BLaER1 treated with 17β-estradiol and CSF1 and Interleukin-3, amounts not matched to agents 10 nM and 100 nM (cell line): ENCODE results near the gene LOXL4.

ENCODE experiments used
- H3K27ac ChIP-seq, 11 experiments: shearing (Covaris generic); formaldehyde crosslinking; 2 replicates each; pipeline ENCODE4 v1.8.1; 2022
- H3K27me3 ChIP-seq, 11 experiments: shearing (Covaris generic); formaldehyde crosslinking; 2 replicates each; pipeline ENCODE4 v1.8.1; 2022
- H3K36me3 ChIP-seq, 11 experiments: shearing (Covaris generic); formaldehyde crosslinking; 2 replicates each; pipeline ENCODE4 v1.8.1; 2022
- H3K4me1 ChIP-seq, 10 experiments: shearing (Covaris generic); formaldehyde crosslinking; 2 replicates each; pipeline ENCODE4 v1.8.1; 2022
- H3K4me2 ChIP-seq, 11 experiments: shearing (Covaris generic); formaldehyde crosslinking; 2 replicates each; pipeline ENCODE4 v1.8.1; 2022
- H3K4me3 ChIP-seq, 10 experiments: shearing (Covaris generic); formaldehyde crosslinking; 2 replicates each; pipeline ENCODE4 v1.8.1; 2022
- H3K9ac ChIP-seq, 11 experiments: shearing (Covaris generic); formaldehyde crosslinking; 2 replicates each; pipeline ENCODE4 v1.8.1; 2022
- H3K9me3 ChIP-seq, 11 experiments: shearing (Covaris generic); formaldehyde crosslinking; replicated peaks in 1 of 11; 2 replicates each; pipeline ENCODE4 v1.8.1; 2022
- H4K20me1 ChIP-seq, 11 experiments: shearing (Covaris generic); formaldehyde crosslinking; 2 replicates each; pipeline ENCODE4 v1.8.1; 2022
- Cebpa-rat ChIP-seq, 11 experiments: shearing (Covaris generic); IDR thresholded peaks; 2 replicates each; pipeline ENCODE4 v1.8.1; 2022

The LOXL4 gene

DNA sequence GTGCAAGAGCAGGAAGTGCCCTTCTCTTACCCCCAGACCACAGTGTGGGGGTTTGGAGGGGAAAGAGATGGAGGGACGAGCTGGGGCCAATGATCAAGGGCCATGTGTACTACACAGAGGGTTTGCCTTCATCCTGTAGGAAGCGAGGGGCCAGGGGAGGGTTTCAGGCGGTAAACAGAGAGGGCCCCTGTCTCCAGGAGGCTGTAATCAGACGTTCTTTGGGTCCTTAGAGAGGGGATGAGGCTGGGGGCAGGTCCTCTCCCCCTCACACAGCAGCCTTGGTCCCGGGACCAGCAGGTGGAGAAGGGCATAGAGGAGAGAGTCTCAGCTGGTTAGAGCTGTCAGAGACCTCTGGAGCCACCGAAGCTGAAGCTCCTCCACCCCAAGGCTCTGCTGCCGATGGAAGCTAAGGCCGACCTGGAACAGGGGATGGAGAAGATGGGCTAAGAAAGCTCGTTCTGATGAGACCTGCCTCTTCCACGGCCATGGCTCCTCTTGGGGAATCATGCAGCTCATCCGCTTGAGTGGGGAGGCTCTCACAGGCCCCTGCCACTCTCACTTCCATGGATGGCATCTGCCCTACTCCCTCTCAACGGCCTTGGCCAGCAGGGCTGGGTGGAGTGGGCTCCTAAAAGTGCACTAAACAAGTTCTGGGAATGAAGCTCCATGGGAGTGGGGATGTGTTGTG, 3.5 kb downstream of the LOXL4 start:
- H4K20me1 ChIP-seq = no peaks in the 10 kb centered on the region; a peak in 1 of 22 replicates
- H3K27me3 ChIP-seq = peaks cover 0 to 22% (median 0%) of the 10 kb centered on the region in 11 experiments; a peak in 6 of 22 replicates
- no peaks in the 10 kb centered on the region for H3K36me3 ChIP-seq
- H3K4me2 ChIP-seq = peak overlapping the region; percentile 21 to 91 (median 72)
- H3K4me1 ChIP-seq = peaks cover 22 to 97% (median 89%) of the 10 kb centered on the region in 10 experiments
- TF ChIP-seq Cebpa-rat (IDR thresholded peaks at IDR 0.05) = no peak
- peak overlapping the region in 4 of 11 experiments; percentile 5 to 39 (median 19); a peak in 4 of 22 replicates for H3K9ac ChIP-seq
- H3K4me3 ChIP-seq = no peak overlapping the region
- H3K9me3 ChIP-seq = peaks cover 0 to 7% (median 0%) of the 10 kb centered on the region in 11 experiments; a peak in 2 of 22 replicates
- H3K27ac ChIP-seq = peak overlapping the region in 8 of 11 experiments; percentile 41 to 64 (median 46); a peak in 14 of 22 replicates

DNA sequence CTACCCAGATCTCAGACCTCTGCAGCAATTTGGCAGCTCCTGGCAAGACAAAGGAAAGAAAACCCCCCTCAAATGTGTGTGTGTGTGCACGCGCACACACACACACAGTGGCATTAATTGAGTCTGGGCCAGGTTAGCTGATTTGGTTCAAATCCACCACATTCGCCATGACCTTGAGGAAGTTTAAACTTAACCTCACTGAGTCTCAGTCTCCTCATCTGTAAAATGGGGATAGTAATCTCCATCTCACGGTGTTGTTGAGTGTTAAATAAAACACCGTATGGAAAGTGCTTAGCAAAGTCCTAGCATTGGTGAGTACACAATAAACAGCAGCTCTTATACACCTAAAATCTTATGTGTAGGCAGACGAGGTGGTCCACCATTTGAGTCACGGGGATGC, 4.9 kb downstream of the LOXL4 start:
- peaks cover 0 to 3% (median 0%) of the 10 kb centered on the region in 11 experiments; a peak in 1 of 22 replicates for H3K36me3 ChIP-seq
- peak overlapping the region in 1 of 11 experiments; percentile 24; a peak in 1 of 22 replicates for H3K27ac ChIP-seq
- TF ChIP-seq Cebpa-rat (IDR thresholded peaks at IDR 0.05) = no peak
- H3K9me3 ChIP-seq = peaks cover 0 to 7% (median 0%) of the 10 kb centered on the region in 11 experiments; a peak in 2 of 22 replicates
- H3K4me2 ChIP-seq = peak overlapping the region in 6 of 11 experiments; percentile 55 to 94 (median 80); a peak in 8 of 22 replicates
- no peaks in the 10 kb centered on the region; a peak in 1 of 22 replicates for H4K20me1 ChIP-seq
- H3K27me3 ChIP-seq = peaks cover 0 to 10% (median 0%) of the 10 kb centered on the region in 11 experiments; a peak in 6 of 22 replicates
- no peak overlapping the region for H3K9ac ChIP-seq
- H3K4me1 ChIP-seq = peaks cover 33 to 98% (median 91%) of the 10 kb centered on the region in 10 experiments
- H3K4me3 ChIP-seq = no peak overlapping the region

DNA sequence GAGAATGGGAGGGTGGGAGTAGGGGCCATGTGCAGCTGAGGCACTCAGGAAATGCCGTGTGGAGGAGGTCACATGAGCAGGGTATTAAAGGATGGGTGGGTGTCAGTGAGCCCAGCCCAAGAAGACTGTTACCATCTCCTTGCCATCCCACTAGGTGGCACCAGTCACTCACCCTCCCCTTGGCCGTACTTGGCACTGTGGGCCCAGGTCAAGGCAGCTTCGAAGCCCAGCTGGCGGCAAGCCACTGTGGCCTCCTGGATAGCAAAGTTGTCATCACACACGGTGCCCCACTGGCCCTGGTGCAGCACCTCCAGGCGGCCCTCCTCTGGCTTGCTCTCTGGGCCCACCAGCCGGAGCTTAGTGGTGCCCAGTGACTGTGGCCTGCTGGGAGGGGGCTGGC, 5.4 kb downstream of the LOXL4 start:
- Histone ChIP-seq H3K36me3 (peaks cover 0 to 8% (median 0%) of the 10 kb centered on the region in 11 experiments; a peak in 2 of 22 replicates), H4K20me1 (no peaks in the 10 kb centered on the region; a peak in 1 of 22 replicates), H3K27ac (0 out of 22 replicates have a peak overlapping the region, but pooled peaks of 2 of the 11 experiments have one; percentile 13 to 24), H3K9me3 (peaks cover 0 to 7% (median 0%) of the 10 kb centered on the region in 11 experiments; a peak in 2 of 22 replicates), H3K27me3 (peaks cover 0 to 6% (median 0%) of the 10 kb centered on the region in 11 experiments; a peak in 6 of 22 replicates), H3K9ac (no peak overlapping the region), H3K4me2 (peak overlapping the region in 9 of 11 experiments; percentile 33 to 94 (median 80); a peak in 17 of 22 replicates), H3K4me1 (peaks cover 33 to 94% (median 89%) of the 10 kb centered on the region in 10 experiments), H3K4me3 (no peak overlapping the region; a peak in 1 of 20 replicates)
- TF ChIP-seq Cebpa-rat (IDR thresholded peaks at IDR 0.05) = no peak

DNA sequence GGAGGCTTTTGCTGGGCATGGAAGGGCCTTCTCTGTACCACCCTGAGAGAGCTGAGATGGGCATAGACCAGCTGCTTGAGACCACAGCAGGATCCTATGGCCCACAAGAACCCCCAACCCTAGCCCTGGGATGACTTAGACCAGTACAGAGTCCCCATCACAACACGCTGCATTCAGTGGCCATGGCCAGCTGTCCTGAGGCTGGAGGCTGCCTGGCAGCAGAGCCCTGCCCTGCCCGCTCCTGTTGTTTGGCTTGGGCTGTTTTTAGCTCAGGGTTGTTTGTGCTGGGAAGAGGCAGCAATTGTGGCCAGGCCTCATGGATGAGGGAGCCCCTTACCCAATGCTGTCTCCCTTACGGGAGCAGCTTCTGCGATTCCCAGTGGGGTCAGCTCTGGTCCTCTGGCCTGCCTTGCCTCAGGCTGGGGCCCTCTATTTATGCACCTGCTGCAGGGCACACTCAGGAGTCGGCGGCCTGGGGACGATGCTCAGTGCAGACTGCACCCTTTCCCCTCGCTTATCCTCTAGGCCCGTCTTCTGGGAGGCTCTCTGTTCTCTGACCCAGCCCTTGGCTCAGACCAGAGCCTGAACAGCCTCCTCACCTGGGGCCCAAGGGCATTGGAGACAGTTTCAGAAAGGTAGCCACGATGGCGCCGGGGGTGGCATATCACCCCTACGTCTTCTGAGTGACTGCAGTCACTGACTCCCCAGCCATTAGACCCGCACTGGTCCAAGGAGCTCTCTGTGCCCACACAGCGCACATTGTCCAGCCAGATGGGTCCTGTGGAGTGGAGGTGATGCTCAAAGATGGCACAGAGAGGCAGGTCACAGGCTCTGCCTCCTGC, 6.3 kb downstream of the LOXL4 start:
- peaks cover 0 to 9% (median 0%) of the 10 kb centered on the region in 11 experiments; a peak in 3 of 22 replicates for H3K36me3 ChIP-seq
- TF ChIP-seq Cebpa-rat (IDR thresholded peaks at IDR 0.05) = no peak
- H3K4me2 ChIP-seq = peak overlapping the region in 9 of 11 experiments; percentile 55 to 94 (median 80); a peak in 18 of 22 replicates
- peaks cover 0 to 7% (median 0%) of the 10 kb centered on the region in 11 experiments; a peak in 2 of 22 replicates for H3K9me3 ChIP-seq
- H3K9ac ChIP-seq = no peak overlapping the region; a peak in 1 of 22 replicates
- H3K4me1 ChIP-seq = peaks cover 33 to 94% (median 88%) of the 10 kb centered on the region in 10 experiments
- H3K4me3 ChIP-seq = no peak overlapping the region
- no peaks in the 10 kb centered on the region; a peak in 2 of 22 replicates for H3K27me3 ChIP-seq
- H3K27ac ChIP-seq = peak overlapping the region in 8 of 11 experiments; percentile 37 to 74 (median 60); a peak in 9 of 22 replicates
- H4K20me1 ChIP-seq = no peaks in the 10 kb centered on the region; a peak in 1 of 22 replicates

DNA sequence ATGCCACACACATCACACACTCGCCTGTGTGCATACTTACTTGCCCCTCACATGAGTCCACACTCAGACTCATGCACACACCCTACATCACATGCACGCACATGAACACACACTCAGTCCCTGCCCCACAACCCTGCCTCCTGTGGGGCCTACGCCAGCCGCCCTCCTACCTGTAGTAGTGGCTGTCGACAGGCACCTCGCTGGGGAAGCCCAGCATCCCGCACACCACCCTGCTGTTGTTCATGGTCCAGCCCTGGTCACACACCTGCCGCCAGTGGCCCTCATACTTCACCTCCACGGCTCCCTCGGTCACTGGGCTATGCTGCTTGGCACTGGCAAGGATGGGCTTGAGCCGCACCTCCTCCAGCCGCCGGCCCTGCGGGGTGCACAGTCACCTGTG, 7.2 kb downstream of the LOXL4 start:
- Histone ChIP-seq H3K4me1 (peaks cover 33 to 94% (median 88%) of the 10 kb centered on the region in 10 experiments), H3K4me2 (peak overlapping the region; percentile 76 to 94 (median 80)), H3K9ac (peak overlapping the region in 8 of 11 experiments; percentile 11 to 51 (median 28); a peak in 13 of 22 replicates), H4K20me1 (peaks cover 0 to under 1% (median 0%) of the 10 kb centered on the region in 11 experiments; a peak in 2 of 22 replicates), H3K27me3 (no peaks in the 10 kb centered on the region), H3K36me3 (peaks cover 0 to 11% (median 0%) of the 10 kb centered on the region in 11 experiments; a peak in 4 of 22 replicates), H3K27ac (peak overlapping the region in 9 of 11 experiments; percentile 37 to 74 (median 57); a peak in 18 of 22 replicates), H3K9me3 (peaks cover 0 to 7% (median 0%) of the 10 kb centered on the region in 11 experiments; a peak in 2 of 22 replicates), H3K4me3 (no peak overlapping the region)
- TF ChIP-seq Cebpa-rat (IDR thresholded peaks at IDR 0.05) = no peak

DNA sequence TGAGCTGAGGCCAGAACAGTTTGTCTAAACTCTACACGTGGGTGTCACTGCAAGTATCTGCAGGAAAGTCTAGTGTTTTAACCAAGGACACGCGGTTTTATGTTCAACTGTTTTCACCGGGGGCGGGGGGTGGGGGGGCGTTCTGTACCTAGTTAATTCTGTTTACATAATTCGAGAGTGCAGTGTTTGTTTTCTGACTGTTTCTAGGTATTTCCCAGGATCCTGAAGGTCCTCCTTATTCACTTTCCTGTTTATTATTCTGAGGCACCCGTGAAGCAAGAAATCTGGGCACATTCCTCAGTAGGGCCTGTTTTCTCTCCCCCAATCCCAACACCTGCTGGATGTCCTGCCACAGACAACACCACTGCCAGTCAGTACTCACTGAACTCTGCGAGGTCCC, 7.6 kb downstream of the LOXL4 start:
- no peak overlapping the region for H3K4me3 ChIP-seq
- H4K20me1 ChIP-seq = peaks cover 0 to 5% (median 0%) of the 10 kb centered on the region in 11 experiments; a peak in 2 of 22 replicates
- peaks cover 0 to 13% (median 0%) of the 10 kb centered on the region in 11 experiments; a peak in 4 of 22 replicates for H3K36me3 ChIP-seq
- peaks cover 0 to 7% (median 0%) of the 10 kb centered on the region in 11 experiments; a peak in 2 of 22 replicates for H3K9me3 ChIP-seq
- peaks cover 33 to 94% (median 88%) of the 10 kb centered on the region in 10 experiments for H3K4me1 ChIP-seq
- peak overlapping the region in 10 of 11 experiments; percentile 33 to 74 (median 57); a peak in 20 of 22 replicates for H3K27ac ChIP-seq
- TF ChIP-seq Cebpa-rat (IDR thresholded peaks at IDR 0.05) = no peak
- no peaks in the 10 kb centered on the region for H3K27me3 ChIP-seq
- peak overlapping the region in 9 of 11 experiments; percentile 6 to 51 (median 24); a peak in 14 of 22 replicates for H3K9ac ChIP-seq
- H3K4me2 ChIP-seq = peak overlapping the region; percentile 76 to 94 (median 80)

DNA sequence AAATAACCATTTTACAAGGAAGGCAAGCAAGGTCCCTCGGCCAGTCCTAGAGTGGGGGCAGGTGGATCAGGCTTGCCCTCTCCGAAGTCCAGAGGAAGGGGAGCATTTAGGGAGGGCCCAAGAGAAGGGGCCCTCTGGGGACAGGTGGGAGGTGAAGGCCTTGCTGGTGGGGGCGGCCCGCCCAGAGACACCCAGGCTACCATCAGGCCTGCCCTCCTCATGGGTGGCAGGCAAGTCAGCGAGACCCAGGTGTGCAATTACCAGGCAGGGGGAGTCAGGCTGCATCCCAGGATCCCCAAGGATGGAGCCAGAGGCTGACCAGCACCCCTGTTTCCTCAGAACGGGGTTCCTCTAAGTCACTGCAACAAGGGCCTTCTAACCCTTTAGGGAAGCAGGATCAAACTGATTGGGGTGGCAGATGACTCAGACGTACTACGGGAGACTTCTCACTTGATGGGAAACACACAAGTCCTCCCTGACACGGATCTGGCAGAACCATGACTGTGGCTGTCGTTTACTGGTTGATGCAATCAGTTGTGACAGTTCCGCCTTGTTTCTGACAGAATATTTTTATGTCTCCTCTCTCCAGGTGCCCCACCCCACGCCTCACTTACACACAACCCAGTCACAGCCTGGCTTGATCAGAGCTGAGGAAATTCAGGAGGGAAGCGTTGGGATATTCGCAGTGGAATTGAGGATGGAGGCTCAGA, 8.2 kb downstream of the LOXL4 start:
- H3K27me3 ChIP-seq = no peaks in the 10 kb centered on the region
- H3K4me1 ChIP-seq = peaks cover 34 to 94% (median 89%) of the 10 kb centered on the region in 10 experiments
- H3K4me3 ChIP-seq = no peak overlapping the region; a peak in 1 of 20 replicates
- H3K9me3 ChIP-seq = peaks cover 0 to 7% (median 0%) of the 10 kb centered on the region in 11 experiments; a peak in 2 of 22 replicates
- H4K20me1 ChIP-seq = peaks cover 0 to 8% (median 0%) of the 10 kb centered on the region in 11 experiments; a peak in 3 of 22 replicates
- TF ChIP-seq Cebpa-rat (IDR thresholded peaks at IDR 0.05) = peak in 2 of 11 experiments; percentile 39 to 51; a peak in 2 of 22 replicates
- peak overlapping the region; percentile 76 to 94 (median 80) for H3K4me2 ChIP-seq
- H3K27ac ChIP-seq = peak overlapping the region in 10 of 11 experiments; percentile 33 to 74 (median 57); a peak in 20 of 22 replicates
- H3K9ac ChIP-seq = peak overlapping the region in 9 of 11 experiments; percentile 6 to 51 (median 33); a peak in 14 of 22 replicates
- peaks cover 0 to 13% (median 0%) of the 10 kb centered on the region in 11 experiments; a peak in 4 of 22 replicates for H3K36me3 ChIP-seq
